RWPE2 (cell line): ENCODE data around the gene HOXD8.

Experiments used
- ATAC-seq: fragments of 200-7000 bp; cut with Tn5 transposase; 3 replicates; pipeline ENCODE4 v1.9.1; 2021; ENCODE audit warnings: low read depth
- DNase-seq: peaks from one replicate; pipeline ENCODE4 v3.0.0-alpha.2; 2020; ENCODE audit warnings: low spot score
- H3K27ac ChIP-seq: fragments of 450-650 bp; 2 replicates; pipeline ENCODE4 v1.5.1; 2017; ENCODE audit warnings: mild to moderate bottlenecking; ENCODE audit not compliant: poor library complexity, severe bottlenecking
- H3K27me3 ChIP-seq: fragments of 250-450 bp; sonication (Bioruptor Pico); 2 replicates; pipeline ENCODE4 v1.5.1; 2021; ENCODE audit warnings: mild to moderate bottlenecking, moderate library complexity; ENCODE audit not compliant: insufficient read depth, poor library complexity, severe bottlenecking
- H3K36me3 ChIP-seq: fragments of 250-450 bp; sonication (Bioruptor Pico); 2 replicates; pipeline ENCODE4 v1.5.1; 2020; ENCODE audit warnings: low read depth, mild to moderate bottlenecking, moderate library complexity
- H3K4me1 ChIP-seq: fragments of 250-450 bp; sonication (Bioruptor Pico); 2 replicates; pipeline ENCODE4 v1.5.1; 2021; ENCODE audit warnings: mild to moderate bottlenecking, moderate library complexity; ENCODE audit not compliant: insufficient read depth, poor library complexity, severe bottlenecking
- H3K4me3 ChIP-seq: fragments of 250-450 bp; sonication (Bioruptor Pico); 2 replicates; pipeline ENCODE4 v1.5.1; 2021; ENCODE audit warnings: mild to moderate bottlenecking, moderate library complexity; ENCODE audit not compliant: severe bottlenecking
- H3K9me3 ChIP-seq: fragments of 250-450 bp; sonication (Bioruptor Pico); 2 replicates; pipeline ENCODE4 v1.5.1; 2021; ENCODE audit warnings: mild to moderate bottlenecking, moderate library complexity; ENCODE audit not compliant: severe bottlenecking
- TF ChIP-seq, protein P1 (sequence below): fragments of 450-650 bp; IDR thresholded peaks from one replicate; pipeline ENCODE4 v1.5.1; 2017; ENCODE audit warnings: mild to moderate bottlenecking, moderate library complexity; ENCODE audit not compliant: poor library complexity, severe bottlenecking

The HOXD8 gene

DNA sequence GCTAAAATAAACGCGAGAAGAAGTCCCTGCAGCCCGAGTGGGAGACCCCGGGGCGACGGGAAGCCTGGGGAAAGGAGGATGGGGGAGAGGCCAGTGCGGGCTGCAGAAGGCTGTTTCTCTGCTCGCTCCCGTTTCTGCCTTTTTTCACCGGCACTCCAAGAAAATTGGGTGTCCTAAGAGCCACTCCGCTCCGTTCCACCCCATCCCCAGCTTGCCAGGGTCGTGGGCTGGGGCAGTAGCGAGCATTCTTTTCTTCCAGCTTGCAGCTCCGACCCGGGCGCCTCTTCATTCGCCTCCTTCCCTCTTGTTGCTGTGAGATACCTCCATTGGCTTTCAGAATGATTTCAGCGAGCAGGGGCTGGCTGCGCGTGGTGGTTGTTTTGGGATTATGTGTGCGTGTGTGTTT, 28.7 kb downstream of the HOXD8 start:
- DNase-seq: no peak
- no peaks in the 10 kb centered on the region for H3K4me1 ChIP-seq
- no peak overlapping the region for H3K4me3 ChIP-seq
- TF ChIP-seq, protein P1, sequence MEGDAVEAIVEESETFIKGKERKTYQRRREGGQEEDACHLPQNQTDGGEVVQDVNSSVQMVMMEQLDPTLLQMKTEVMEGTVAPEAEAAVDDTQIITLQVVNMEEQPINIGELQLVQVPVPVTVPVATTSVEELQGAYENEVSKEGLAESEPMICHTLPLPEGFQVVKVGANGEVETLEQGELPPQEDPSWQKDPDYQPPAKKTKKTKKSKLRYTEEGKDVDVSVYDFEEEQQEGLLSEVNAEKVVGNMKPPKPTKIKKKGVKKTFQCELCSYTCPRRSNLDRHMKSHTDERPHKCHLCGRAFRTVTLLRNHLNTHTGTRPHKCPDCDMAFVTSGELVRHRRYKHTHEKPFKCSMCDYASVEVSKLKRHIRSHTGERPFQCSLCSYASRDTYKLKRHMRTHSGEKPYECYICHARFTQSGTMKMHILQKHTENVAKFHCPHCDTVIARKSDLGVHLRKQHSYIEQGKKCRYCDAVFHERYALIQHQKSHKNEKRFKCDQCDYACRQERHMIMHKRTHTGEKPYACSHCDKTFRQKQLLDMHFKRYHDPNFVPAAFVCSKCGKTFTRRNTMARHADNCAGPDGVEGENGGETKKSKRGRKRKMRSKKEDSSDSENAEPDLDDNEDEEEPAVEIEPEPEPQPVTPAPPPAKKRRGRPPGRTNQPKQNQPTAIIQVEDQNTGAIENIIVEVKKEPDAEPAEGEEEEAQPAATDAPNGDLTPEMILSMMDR: no peak
- H3K9me3 ChIP-seq: no peaks in the 10 kb centered on the region
- no peak overlapping the region for H3K27ac ChIP-seq
- peaks cover 49% of the 10 kb centered on the region for H3K27me3 ChIP-seq
- no peak for ATAC-seq
- H3K36me3 ChIP-seq: no peaks in the 10 kb centered on the region

DNA sequence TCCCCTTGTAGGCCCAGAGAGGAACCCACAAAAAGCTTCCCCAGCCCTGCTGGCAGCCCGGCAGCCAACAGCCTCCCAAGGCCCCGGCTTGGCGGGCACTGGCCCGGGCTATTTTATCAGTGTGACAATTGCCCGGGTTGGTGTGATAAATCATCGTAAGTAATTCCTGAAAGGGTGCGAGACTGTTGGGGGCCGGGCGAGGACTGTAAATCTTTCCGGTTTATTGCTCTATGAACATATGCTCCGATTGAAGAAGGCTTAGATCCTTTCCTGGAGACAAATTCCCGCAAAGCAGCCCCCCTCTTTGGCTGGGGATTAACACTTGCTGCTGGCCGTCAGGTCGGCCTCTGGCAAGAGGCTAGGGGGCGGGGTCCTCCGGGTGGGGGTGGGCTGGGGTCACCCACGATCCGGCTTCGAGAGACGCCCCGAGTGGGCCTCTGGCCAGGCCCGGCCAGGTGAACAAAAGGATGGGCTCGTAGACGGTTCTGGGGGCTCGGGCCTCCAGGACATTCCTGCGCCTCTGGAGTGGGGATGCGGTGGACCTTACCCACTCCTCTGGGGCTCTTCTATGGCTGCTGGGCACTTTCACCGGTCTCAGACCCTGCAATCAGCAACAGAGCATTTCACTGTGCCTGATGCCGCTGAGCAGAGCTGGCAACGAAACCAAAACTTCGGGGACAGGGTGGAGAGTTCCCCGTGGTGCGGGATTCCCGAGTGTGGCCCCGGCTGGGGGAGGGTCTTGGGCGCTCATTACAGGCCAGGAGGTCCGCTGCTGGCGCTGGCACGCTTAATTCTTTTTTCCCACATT, 29.6 kb downstream of the HOXD8 start:
- H3K36me3 ChIP-seq: no peaks in the 10 kb centered on the region
- no peak overlapping the region for H3K27ac ChIP-seq
- TF ChIP-seq, protein P1: no peak
- no peak for DNase-seq
- no peak for ATAC-seq
- peaks cover 57% of the 10 kb centered on the region for H3K27me3 ChIP-seq
- H3K9me3 ChIP-seq: no peaks in the 10 kb centered on the region
- H3K4me3 ChIP-seq: no peak overlapping the region
- H3K4me1 ChIP-seq: no peaks in the 10 kb centered on the region

DNA sequence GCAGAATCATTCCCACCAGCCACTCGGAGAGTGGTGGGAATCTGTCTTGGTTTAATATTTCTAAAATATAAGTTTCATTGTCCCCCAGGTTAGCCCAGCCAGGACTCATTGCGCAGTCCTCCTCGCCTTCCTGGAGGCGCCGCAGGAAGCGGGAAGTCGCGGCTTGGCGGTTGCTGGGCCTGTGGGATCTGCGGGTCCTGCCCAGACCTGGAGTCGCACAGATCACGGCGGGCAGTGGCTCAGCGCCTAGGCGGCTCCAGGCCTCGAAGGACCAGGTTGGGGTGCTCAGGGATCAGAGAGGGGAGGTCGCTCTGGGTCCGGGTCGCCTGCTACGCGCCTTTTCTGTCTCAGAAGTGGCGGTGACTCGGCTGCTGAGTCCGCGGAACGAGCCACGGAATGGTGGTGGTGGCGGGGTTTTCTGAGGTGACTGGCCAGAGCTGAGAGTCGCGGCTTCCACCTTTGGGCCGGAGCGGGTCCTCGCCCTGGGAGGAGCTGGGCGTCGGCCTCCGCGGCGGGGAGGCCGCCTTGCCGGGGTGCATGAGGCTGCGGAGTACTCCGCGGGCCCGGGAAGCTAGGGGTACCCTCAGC, 30.3 kb downstream of the HOXD8 start:
- H3K4me3 ChIP-seq: no peak overlapping the region
- DNase-seq (no peak), ATAC-seq (0 out of 3 replicates have a peak, but pooled peaks have one; percentile 11)
- H3K4me1 ChIP-seq: no peaks in the 10 kb centered on the region
- no peak overlapping the region for H3K27ac ChIP-seq
- H3K27me3 ChIP-seq: peaks cover 64% of the 10 kb centered on the region
- TF ChIP-seq, protein P1: no peak
- no peaks in the 10 kb centered on the region for H3K36me3 ChIP-seq
- H3K9me3 ChIP-seq: no peaks in the 10 kb centered on the region

DNA sequence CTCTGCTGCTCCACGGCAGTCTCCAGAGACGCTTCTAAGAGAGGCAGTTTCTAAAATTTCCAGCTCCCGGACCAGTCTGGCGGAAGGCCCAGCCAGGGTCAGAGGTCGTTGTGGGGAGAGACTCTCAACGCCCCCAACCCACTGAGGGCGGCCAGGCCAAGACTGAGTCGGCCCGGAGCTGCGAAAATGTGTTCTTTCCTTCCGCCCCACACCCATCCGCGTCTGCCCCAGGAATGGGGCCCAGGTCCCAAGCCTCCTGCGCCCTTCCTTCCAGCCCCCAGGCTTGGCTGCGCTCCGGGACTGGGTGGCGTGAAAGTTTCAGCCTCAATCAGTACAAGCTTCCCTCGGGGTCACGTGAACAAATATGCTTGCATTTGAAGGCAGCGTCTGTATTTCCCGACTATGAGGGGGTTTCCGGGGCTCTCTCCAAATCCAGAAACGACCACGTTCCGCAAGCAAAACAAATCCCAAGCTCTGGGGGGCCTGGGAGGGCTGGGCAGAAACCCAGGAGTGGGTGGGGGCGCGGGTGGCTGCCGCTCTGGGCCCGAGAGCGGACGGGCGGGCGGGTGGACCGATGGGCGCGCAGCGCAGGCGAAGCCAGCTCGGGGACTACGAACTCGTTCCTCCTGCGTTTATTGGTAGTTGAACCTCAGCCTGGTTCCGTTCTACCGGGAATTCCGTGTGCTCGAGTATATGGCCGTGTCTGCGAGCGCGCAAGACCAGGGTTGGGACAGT, 30.9 kb downstream of the HOXD8 start:
- TF ChIP-seq, protein P1: no peak
- DNase-seq (no peak), ATAC-seq (peak; percentile 23; the same call in 1 of the 3 replicates)
- no peaks in the 10 kb centered on the region for H3K4me1 ChIP-seq
- no peak overlapping the region for H3K4me3 ChIP-seq
- H3K36me3 ChIP-seq: no peaks in the 10 kb centered on the region
- H3K27ac ChIP-seq: no peak overlapping the region
- peaks cover 71% of the 10 kb centered on the region for H3K27me3 ChIP-seq
- no peaks in the 10 kb centered on the region for H3K9me3 ChIP-seq
